Measurements from ENCODE around the gene MFSD12.

GRCh38 chr19:3514930-3515329, 42.5 kb downstream of the MFSD12 start:
- TF ChIP-seq CTCF (IDR thresholded peaks at IDR 0.05; ENCODE audit: insufficient read depth, low read length) (no peak), REST (IDR thresholded peaks at IDR 0.05; ENCODE audit: insufficient replicate concordance, low read depth) (no peak), GABPA (IDR thresholded peaks at IDR 0.05; ENCODE audit: low read depth) (no peak), POLR2AphosphoS5 (IDR thresholded peaks at IDR 0.05; ENCODE audit: low read depth) (no peak)
